ENCODE data around the gene DYNC2H1.

Gene DYNC2H1

DNA sequence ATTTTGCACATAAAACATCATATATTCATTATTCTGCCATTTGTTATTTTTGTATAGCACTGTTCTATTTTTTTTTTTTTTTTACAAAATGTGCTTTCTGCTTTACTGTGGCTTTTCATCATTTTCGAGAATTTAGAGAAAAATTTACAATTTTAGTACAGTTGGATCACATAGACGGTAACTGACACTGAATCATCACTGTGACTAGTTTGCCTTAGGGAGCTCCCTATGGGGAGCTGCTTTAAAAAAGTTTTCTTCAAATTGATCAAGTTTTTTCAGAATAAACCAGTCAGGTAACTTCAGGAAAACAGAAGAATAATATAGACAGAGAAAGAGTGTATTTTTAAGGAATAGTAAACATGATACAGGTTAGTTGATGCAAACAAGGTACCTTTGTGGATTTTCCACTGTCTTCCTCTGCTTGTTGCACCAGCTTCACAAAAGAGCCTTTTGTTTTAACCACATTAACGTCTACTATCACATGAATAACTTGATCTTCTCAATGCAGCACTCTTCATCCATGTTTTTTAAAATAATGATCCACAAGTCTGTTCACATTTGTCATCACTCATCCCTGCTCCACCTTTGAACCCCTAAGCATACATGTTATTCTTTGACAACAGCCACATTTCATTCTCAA, 327.0 kb downstream of the DYNC2H1 start:
- TF ChIP-seq RAD21 (IDR thresholded peaks at IDR 0.05; ENCODE audit: low read depth) = no peak
- no peak for TF ChIP-seq YY1 (IDR thresholded peaks at IDR 0.05; ENCODE audit: low read depth)
- TF ChIP-seq CEBPB (IDR thresholded peaks at IDR 0.05) = no peak
- no peak for TF ChIP-seq TEAD4 (IDR thresholded peaks at IDR 0.05)
- TF ChIP-seq, protein P1, sequence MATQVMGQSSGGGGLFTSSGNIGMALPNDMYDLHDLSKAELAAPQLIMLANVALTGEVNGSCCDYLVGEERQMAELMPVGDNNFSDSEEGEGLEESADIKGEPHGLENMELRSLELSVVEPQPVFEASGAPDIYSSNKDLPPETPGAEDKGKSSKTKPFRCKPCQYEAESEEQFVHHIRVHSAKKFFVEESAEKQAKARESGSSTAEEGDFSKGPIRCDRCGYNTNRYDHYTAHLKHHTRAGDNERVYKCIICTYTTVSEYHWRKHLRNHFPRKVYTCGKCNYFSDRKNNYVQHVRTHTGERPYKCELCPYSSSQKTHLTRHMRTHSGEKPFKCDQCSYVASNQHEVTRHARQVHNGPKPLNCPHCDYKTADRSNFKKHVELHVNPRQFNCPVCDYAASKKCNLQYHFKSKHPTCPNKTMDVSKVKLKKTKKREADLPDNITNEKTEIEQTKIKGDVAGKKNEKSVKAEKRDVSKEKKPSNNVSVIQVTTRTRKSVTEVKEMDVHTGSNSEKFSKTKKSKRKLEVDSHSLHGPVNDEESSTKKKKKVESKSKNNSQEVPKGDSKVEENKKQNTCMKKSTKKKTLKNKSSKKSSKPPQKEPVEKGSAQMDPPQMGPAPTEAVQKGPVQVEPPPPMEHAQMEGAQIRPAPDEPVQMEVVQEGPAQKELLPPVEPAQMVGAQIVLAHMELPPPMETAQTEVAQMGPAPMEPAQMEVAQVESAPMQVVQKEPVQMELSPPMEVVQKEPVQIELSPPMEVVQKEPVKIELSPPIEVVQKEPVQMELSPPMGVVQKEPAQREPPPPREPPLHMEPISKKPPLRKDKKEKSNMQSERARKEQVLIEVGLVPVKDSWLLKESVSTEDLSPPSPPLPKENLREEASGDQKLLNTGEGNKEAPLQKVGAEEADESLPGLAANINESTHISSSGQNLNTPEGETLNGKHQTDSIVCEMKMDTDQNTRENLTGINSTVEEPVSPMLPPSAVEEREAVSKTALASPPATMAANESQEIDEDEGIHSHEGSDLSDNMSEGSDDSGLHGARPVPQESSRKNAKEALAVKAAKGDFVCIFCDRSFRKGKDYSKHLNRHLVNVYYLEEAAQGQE (IDR thresholded peaks at IDR 0.05; ENCODE audit: low read depth) = no peak
- TF ChIP-seq TCF12 (IDR thresholded peaks at IDR 0.05; ENCODE audit: low read depth) = no peak
- TF ChIP-seq ZBTB7A (IDR thresholded peaks at IDR 0.05; ENCODE audit: low read depth) = no peak
- no peak for TF ChIP-seq NFIC (IDR thresholded peaks at IDR 0.05)
- TF ChIP-seq CREB1 (IDR thresholded peaks at IDR 0.05; ENCODE audit: low read depth) = no peak
- TF ChIP-seq FOXM1 (IDR thresholded peaks at IDR 0.05; ENCODE audit: borderline replicate concordance, low read depth) = no peak
- TF ChIP-seq TAF1 (IDR thresholded peaks at IDR 0.05; ENCODE audit: low read depth) = no peak
- TF ChIP-seq, protein P2, sequence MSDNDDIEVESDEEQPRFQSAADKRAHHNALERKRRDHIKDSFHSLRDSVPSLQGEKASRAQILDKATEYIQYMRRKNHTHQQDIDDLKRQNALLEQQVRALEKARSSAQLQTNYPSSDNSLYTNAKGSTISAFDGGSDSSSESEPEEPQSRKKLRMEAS (IDR thresholded peaks at IDR 0.05) = no peak
- no peak for TF ChIP-seq EGR1 (IDR thresholded peaks at IDR 0.05)
- no peak for TF ChIP-seq EP300 (IDR thresholded peaks at IDR 0.05; ENCODE audit: borderline replicate concordance)
- TF ChIP-seq, protein P3, sequence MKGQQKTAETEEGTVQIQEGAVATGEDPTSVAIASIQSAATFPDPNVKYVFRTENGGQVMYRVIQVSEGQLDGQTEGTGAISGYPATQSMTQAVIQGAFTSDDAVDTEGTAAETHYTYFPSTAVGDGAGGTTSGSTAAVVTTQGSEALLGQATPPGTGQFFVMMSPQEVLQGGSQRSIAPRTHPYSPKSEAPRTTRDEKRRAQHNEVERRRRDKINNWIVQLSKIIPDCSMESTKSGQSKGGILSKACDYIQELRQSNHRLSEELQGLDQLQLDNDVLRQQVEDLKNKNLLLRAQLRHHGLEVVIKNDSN (IDR thresholded peaks at IDR 0.05) = no peak

DNA sequence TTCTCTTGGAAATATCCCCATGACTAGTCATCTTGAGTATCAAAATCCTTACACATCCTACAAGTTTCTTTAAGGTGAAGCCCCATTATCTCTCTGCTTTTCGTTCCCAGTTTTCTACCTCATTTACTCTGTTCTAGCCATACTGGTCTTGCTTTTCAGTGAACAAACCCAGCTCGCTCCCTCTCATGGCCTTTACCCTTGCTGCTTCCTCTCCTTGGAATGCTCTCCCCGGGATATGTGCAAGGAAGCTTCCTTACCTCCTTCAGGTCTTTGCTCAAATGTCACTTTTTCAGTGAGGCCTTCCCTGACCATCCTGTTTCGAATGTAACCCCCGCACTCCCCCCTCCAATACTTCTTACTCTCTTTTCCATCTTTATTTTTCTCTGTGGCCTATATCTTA, 331.8 kb downstream of the DYNC2H1 start:
- TF ChIP-seq, protein P1 (IDR thresholded peaks at IDR 0.05; ENCODE audit: low read depth) = no peak
- TF ChIP-seq NFIC (IDR thresholded peaks at IDR 0.05) = no peak
- no peak for TF ChIP-seq YY1 (IDR thresholded peaks at IDR 0.05; ENCODE audit: low read depth)
- TF ChIP-seq TCF12 (IDR thresholded peaks at IDR 0.05; ENCODE audit: low read depth) = no peak
- TF ChIP-seq ZBTB7A (IDR thresholded peaks at IDR 0.05; ENCODE audit: low read depth) = no peak
- no peak for TF ChIP-seq TEAD4 (IDR thresholded peaks at IDR 0.05)
- no peak for TF ChIP-seq CEBPB (IDR thresholded peaks at IDR 0.05)
- TF ChIP-seq EP300 (IDR thresholded peaks at IDR 0.05; ENCODE audit: borderline replicate concordance) = no peak
- TF ChIP-seq, protein P3 (IDR thresholded peaks at IDR 0.05) = no peak
- TF ChIP-seq FOXM1 (IDR thresholded peaks at IDR 0.05; ENCODE audit: borderline replicate concordance, low read depth) = no peak
- no peak for TF ChIP-seq CREB1 (IDR thresholded peaks at IDR 0.05; ENCODE audit: low read depth)
- TF ChIP-seq TAF1 (IDR thresholded peaks at IDR 0.05; ENCODE audit: low read depth) = no peak

DNA sequence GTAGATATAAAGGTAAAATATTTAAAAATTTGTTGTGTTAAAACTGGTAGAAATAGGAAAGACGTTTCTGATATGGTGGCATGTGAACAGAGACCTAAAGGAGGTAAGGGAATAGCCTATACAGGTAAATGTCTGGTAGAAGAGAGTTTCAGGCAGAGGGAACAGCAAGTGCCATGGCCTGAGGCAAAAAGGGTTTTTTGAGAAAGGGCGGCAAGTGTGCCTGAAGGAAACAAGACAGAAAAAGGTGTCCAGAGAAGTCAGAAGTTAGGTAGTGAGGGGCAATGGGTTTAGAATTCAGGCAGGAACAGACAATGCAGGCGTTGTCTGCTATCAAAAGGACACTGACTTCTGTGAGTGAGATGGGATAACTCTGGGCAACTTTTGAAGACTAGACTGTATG, 339.7 kb downstream of the DYNC2H1 start:
- TF ChIP-seq TAF1 (IDR thresholded peaks at IDR 0.05; ENCODE audit: low read depth) (no peak), TEAD4 (IDR thresholded peaks at IDR 0.05) (no peak), ZBTB7A (IDR thresholded peaks at IDR 0.05; ENCODE audit: low read depth) (no peak), CREB1 (IDR thresholded peaks at IDR 0.05; ENCODE audit: low read depth) (no peak), RAD21 (IDR thresholded peaks at IDR 0.05; ENCODE audit: low read depth) (no peak), TCF12 (IDR thresholded peaks at IDR 0.05; ENCODE audit: low read depth) (no peak), NFIC (IDR thresholded peaks at IDR 0.05) (no peak)
- TF ChIP-seq, protein P1 (IDR thresholded peaks at IDR 0.05; ENCODE audit: low read depth) = no peak
- TF ChIP-seq, protein P2 (IDR thresholded peaks at IDR 0.05) = no peak

DNA sequence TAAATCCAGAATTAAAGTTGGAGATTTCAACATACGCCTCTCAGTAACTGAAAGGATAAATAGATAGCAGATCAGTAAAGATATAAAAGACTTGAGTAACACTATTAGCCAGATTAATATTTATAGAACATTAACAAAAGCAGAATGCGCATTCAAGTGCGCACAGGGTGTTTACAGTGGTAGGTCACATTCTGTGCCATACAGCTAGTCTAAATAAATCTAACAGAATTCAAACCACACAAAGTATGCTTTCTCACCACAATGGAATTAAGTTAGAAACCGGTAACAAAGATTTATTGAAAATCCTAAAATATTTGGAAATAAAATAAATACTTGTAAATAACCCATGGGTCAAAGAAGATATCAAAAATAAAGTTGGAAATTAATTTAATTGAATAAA, 341.0 kb downstream of the DYNC2H1 start:
- TF ChIP-seq CEBPB (IDR thresholded peaks at IDR 0.05) = no peak
- no peak for TF ChIP-seq CREB1 (IDR thresholded peaks at IDR 0.05; ENCODE audit: low read depth)
- TF ChIP-seq TCF12 (IDR thresholded peaks at IDR 0.05; ENCODE audit: low read depth) = no peak
- TF ChIP-seq, protein P1 (IDR thresholded peaks at IDR 0.05; ENCODE audit: low read depth) = no peak
- TF ChIP-seq, protein P2 (IDR thresholded peaks at IDR 0.05) = no peak
- TF ChIP-seq EGR1 (IDR thresholded peaks at IDR 0.05) = no peak
- TF ChIP-seq RAD21 (IDR thresholded peaks at IDR 0.05; ENCODE audit: low read depth) = no peak
- TF ChIP-seq YY1 (IDR thresholded peaks at IDR 0.05; ENCODE audit: low read depth) = no peak
- TF ChIP-seq ZBTB7A (IDR thresholded peaks at IDR 0.05; ENCODE audit: low read depth) = no peak
- no peak for TF ChIP-seq EP300 (IDR thresholded peaks at IDR 0.05; ENCODE audit: borderline replicate concordance)
- no peak for TF ChIP-seq NFIC (IDR thresholded peaks at IDR 0.05)
- TF ChIP-seq, protein P3 (IDR thresholded peaks at IDR 0.05) = no peak
- no peak for TF ChIP-seq FOXM1 (IDR thresholded peaks at IDR 0.05; ENCODE audit: borderline replicate concordance, low read depth)
- TF ChIP-seq TEAD4 (IDR thresholded peaks at IDR 0.05) = no peak
- no peak for TF ChIP-seq TAF1 (IDR thresholded peaks at IDR 0.05; ENCODE audit: low read depth)

Measured in Ishikawa (cell line).